GM19193 (cell line): Measurements from ENCODE around the gene SLC19A1.

Experiments
- POLR2A ChIP-seq: IDR thresholded peaks from 4 replicates; pipeline ENCODE4 v1.6.1; 2011; ENCODE audit not compliant: insufficient read depth, insufficient read length; ENCODE audit errors: extremely low read depth

Gene SLC19A1

DNA sequence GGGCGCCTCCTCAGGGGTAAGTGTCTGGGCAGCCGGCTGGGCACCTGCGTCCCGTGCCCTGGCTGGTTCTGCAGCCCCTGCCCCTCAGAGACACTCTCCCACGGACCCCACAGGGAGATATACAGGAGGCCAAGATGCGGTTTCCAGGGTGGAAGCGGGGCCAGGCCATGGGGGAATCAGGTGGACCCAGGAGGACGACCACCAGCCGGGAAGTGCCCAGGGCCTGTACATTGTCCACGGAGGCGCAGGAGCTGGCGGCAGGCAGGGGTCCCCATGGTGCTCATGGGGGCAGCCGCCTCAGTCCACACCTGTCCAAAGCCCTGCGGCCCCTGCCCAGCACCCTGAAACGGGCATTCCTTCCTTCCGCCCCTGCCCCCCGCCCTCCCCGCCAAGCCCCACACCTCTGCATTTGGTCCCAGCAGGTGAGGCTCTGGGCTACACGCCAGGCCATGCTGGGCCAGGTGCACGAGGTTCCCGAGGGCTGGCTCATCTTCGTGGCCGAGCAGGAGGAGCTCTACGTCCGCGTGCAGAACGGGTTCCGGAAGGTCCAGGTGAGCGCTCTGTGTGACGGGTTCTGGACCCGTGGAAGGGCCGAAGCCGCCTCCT is 36.7 kb downstream of the SLC19A1 start:
- no peak for TF ChIP-seq POLR2A

DNA sequence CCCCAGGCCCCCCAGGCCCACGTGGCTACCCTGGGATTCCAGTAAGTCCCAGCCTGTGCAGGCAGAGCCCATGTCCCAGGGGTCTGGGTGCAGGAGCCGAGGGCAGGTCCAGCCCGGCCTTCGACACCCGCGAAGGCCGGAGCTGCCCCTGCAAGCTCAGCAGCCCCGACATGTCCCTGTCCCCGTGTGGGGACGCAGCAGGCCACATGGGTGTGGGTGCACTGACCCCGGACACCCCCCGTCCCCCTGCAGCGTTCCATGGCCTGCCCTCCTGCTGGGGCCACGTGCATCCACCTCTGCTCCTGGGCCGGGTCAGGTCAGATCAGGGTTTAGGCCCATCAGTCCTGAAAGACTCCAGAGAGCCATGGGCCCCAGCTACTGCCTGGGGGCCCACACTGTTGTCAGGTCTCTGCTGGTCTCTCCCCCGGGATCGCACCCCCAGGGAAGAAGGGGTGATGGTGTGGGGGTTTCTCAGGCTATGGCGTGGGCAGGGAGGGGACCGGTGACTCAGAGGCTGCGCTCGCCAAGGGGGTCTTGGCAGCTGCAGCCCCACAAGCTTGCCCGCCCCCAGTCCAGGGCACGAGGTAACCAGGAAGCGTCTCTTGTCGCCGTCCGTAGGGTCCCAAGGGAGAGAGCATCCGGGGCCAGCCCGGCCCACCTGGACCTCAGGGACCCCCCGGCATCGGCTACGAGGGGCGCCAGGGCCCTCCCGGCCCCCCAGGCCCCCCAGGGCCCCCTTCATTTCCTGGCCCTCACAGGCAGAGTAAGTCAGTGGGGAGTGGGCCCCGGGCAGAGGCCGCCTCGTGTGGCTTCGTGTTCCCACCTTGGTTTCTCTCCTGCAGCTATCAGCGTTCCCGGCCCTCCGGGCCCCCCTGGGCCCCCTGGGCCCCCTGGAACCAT is 37.5 kb downstream of the SLC19A1 start:
- TF ChIP-seq POLR2A: no peak

DNA sequence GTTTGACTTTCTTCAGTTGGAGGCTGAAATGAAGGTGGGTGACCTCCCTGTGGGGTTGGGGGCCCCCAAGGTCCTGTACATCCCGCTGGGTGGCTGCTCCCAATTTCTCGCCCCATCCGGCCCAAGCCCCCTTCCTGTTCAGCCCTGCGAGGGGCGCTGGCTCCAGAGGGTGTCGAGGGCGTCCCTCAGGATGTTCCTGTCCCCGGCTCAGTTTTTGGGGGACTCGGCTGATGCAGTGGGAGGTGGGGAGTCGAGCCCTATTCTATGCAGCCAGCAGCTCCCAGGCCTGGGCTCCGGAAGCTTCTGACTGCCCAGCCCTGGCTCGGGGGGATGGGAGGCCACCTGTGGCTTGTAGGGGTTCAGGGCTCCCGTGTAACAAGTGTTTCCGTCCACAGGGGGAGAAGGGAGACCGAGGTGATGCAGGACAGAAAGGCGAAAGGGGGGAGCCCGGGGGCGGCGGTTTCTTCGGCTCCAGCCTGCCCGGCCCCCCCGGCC is 38.2 kb downstream of the SLC19A1 start:
- no peak for TF ChIP-seq POLR2A

DNA sequence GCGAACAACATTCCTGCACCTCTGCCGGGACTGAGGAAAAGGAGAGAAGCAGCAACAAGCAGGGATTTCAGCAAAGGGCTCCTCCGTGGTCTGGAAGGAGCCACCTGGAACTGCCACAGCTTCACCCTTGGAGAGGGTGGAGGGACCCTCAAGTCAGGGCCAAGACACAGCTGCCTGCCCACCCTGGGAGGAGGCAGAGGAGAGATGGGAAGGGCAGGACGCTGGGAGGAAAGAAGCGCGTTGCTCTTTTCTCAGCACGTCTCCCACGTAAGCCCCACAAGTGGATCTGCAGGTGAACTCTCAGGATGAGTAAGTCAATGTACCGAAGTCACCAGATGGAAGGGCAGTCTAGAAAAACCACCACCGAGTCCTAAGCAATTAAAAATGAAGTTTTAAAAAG is 39.6 kb downstream of the SLC19A1 start:
- TF ChIP-seq POLR2A: no peak

DNA sequence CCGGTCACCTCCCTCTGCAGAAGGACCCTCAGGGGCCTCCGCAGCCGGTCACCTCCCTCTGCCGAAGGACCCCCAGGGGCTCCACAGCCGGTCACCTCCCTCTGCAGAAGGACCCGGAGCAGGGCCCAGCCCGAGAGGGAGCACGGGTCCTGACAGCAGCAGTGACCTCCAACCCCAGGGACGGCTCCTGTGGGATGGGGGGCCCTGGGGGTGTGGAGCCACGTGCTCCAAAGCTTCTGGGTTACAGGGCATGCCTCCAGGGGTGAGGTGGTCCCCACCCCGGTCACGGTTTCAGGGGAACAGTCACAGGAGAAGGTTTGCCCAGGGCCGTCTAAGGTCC is 40.3 kb downstream of the SLC19A1 start:
- TF ChIP-seq POLR2A: no peak

DNA sequence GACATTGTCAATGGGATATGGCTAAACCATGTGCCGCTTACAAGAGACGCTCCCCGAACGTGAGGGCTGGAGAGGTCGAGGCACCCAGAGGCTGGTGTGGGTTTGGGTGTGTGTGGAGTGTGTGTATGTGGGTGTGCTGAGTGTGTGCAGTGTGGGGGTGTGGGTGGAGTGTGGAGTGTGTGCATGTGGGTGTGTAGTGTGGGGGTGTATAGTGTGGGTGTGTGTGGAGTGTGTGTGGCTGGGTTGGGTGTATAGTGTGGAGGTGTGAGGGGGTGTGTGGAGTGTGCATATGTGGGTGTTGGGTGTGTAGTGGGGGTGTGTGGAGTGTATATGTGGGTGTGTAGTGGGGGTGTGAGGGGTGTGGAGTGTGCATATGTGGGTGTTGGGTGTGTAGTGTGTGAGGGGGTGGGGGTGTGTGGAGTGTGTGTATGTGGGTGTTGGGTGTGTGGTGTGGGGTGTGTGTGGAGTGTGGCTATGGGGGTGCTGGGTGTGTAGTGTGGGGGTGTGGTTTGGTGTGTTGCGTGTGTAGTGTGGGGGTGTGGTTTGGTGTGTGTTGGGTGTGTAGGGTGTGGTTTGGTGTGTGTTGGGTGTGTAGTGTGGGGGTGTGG is 42.2 kb downstream of the SLC19A1 start:
- no peak for TF ChIP-seq POLR2A

DNA sequence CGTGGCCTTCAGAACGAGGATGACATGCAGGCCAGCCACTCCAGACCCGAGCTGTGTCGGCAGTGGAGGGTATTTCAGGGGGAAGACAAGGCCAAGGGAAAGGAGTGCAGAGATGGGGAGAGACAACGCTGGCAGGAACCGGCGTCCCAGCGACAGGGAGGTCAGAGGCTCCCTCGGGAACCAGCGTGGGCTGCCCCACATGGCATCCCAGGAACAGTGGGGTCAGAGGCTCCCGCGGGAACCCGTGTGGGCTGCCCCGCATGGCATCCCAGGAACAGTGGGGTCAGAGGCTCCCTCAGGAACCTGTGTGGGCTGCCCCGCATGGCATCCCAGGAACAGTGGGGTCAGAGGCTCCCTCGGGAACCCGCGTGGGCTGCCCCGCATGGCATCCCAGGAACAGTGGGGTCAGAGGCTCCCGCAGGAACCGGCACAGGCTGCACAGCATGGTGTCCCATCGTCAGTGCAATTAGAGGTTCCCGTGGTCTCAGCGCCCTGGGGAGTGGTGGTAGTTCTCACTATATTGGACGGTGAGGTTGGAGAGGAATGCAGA is 43.0 kb downstream of the SLC19A1 start:
- no peak for TF ChIP-seq POLR2A

DNA sequence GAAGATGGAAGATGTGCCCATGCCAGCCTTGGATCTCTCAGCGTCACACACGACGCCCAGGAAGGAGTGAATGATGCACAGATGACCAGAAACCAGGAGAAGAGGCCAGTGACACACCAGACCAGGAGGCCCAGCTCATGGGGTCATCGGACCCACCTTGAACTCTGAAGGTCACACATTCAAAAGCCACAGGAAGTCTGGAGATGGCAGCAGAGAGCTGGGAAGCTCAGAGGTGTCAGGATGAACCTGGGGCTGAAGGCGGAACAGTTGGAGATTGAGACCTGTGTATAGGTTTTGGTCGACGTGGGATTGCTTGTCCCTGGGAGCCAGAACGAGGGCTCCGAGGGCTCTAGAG is 43.6 kb downstream of the SLC19A1 start:
- TF ChIP-seq POLR2A: no peak

DNA sequence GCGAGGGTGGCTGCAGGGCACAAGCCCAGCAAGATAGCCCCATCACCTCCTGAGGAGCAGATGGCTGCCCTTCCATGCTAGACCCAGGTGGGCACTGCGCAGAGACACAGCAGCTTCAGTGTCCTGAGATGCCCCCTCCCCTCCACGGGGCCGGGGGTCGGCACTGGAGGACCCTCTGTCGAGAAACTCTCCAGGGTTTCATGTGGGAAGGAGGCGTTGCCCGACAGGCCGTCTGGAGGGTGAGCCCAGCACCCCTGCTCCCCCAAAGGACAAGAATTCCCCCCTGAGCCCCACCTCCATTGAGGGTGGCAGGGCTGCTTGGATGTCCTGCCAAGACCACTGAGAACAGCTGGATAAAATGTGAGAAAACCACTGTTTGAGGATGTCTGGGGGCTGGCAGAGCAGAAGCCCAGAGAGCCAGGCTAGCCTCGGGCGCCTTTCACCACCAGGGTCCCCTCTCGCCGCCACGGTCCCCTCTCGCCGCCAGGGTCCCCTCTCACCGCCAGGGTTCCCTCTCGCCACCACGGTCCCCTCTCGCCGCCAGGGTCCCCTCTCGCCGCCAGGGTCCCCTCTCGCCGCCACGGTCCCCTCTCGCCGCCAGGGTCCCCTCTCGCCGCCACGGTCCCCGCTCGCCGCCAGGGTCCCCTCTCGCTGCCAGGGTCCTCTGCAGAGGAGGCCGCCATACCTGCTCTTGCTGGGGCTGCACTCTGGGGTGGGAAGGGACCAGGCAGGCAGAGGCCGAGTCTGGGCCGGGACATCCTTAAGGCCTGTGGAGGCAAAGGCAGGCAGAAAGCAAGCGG is 44.2 kb downstream of the SLC19A1 start:
- TF ChIP-seq POLR2A: no peak

DNA sequence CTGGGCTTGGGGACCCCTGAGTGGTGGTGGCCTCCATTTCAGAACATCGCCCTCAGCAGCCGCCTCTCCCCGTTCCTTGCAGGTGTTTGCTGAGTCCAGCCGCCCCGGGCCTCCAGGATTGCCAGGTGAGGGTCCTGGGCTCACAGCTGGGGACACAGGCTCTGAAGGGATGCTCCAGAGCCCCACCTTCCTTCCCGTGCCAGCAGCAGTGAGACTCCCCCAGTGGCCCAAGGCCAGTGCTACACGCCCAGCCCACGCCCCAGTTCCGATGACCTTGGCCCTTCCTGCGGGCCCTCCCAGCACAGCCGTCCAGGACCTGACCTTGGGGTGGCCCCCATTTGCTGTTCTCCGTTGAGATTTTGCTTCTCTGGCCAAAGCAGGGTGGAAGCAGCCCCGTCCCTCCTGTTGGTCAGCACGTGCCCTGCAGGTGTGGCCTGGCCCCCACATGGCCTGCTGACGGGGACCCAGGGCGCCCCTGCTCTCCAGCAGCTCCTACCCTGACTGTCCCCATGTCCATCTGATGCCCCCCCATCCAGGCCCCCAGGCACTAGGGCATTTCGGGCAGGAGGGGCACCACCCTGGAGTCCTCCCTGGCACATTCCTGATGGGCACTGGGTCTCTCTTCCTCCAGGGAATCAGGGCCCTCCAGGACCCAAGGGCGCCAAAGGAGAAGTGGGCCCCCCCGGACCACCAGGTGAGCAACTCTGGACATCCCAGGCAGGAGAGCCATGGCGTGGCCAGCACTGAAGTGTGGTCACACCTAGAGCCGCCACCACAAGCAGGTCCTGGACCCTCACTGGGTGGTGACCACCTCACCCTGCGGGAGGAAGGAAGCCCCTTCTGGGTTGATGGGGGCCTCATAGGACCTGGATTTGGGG is 45.0 kb downstream of the SLC19A1 start:
- no peak for TF ChIP-seq POLR2A

DNA sequence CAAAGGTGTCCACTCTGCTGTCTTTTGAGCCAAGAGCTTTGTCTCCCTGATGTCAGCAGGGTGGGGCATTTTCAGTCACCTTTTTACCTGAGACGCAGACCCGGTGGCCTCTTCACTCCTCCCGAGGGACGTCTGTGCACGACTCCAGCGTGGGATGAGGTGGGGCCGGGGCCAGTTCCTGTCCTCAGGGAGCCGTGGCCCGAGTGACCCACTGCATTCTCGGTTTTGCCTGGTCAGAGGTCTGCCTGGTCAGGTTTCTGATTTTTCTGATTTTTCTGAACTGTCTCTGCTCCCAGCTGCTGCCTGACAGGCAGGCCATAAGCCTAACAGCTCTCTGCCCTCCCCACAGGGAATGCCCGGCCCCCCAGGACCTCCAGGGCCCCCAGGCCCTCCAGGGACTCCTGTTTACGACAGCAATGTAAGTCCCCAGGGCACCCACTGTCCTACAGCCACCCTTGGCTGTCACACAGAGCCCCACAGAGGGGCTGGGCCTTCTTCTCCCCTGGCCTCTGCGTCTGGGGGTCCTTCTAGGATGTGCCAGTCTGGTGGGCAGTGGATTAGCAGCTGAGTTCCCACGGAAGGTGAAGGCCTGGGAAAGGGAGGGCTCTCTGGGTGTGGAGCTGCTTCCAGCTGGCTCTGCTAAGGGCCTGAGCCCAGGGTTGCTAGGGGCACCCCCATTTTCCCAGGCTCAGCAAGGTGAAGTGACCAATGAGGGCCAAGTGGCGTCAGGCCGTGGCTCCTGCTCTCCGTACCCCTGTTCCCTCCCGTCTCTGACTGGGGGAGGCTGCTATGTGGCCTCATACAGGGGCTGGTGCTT is 45.9 kb downstream of the SLC19A1 start:
- no peak for TF ChIP-seq POLR2A

DNA sequence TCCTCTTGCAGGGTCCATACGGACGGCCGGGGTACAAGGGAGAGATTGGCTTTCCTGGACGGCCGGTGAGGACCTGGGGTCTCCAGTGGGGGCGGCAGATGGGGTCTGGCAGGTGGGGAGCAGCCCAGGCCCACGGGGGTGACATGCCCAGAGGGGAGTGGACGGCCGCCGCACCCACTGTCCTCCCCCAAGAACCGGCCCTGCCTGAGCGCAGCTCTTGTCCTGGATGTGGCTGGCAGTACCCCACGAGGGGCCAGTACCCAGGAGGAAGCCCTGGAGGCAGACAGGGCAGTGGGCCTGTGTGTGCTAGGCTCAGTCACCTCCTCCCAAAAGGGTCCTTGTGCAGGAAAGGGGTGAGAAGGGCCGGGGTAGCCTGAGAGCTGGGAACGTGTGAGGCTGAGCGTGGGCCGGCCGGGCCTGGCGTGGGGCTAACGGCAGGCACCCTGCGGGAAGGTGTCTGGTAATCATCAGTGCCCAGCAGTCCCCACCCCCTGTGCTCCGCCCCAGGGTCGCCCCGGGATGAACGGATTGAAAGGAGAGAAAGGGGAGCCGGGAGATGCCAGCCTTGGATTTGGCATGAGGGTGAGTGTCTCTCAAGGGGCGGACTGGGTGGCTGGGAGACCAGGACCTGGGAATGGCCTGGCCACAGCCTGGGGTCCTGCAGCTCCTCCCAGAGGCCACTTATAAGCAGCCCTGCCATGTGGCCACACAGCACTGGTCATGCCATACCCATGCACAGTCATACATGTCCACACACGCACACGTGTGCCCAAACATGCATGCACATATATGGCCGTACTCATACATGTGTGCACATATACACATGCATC is 47.2 kb downstream of the SLC19A1 start:
- TF ChIP-seq POLR2A: no peak

DNA sequence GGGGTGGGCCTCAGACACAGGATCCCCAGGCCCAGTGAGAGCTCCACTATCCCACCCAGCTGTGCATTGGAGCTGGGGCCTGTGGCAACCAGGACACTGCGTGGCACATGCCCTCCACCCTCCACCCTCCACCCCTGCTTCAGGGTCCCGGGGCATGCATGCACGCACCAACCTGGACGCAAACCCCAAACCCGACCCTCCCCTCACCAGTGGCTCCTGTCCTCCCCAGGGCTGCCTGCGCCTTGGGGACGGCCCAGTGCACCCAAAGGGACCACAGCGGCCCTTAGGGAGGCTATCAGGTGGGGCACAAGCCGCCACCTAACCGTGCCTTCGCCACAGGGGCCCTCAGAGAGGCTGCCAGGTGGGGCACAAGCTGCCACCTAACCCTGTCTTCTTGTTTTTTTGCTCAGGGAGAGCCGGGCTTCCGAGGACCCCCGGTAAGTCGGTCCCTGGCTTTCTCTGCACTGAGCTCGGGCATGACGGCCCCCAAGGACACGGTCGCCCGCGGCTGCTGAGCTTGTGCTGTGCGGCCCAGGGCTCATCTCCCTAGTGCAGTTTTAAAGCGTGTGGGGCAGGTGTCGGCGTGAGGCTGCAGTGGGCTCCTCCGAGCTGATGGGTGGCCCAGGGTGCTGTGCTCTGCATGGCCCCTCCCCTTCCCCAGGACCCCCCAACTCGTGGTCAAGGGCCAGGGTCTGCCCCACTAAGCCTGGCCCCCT is 47.9 kb downstream of the SLC19A1 start:
- no peak for TF ChIP-seq POLR2A
